Keratinocyte (primary cell): ENCODE measurements around the gene TUT4. TPM values are rescaled to one million over a fixed set of nuclear protein-coding genes. Genes with fewer than 3 reads are reported as not detected.

Experiments
- DNase-seq: peaks from one replicate; pipeline ENCODE4 v3.0.0-alpha.2; 2011; ENCODE audit warnings: low read depth, missing footprints, low spot score
- FAIRE-seq: peaks from 2 replicates; lab custom pipeline; 2011; peaks lifted over from hg19 to GRCh38; lab: Jason Lieb, UNC
- H2AFZ ChIP-seq: 2 replicates; pipeline ENCODE4 v1.6.0; 2012; ENCODE audit warnings: low read length, control low read depth, inconsistent platforms; ENCODE audit not compliant: control insufficient read depth
- H3K27ac ChIP-seq: 2 replicates; pipeline ENCODE4 v1.5.1; 2011; ENCODE audit warnings: low read length; ENCODE audit not compliant: control insufficient read depth, insufficient read depth
- H3K27me3 ChIP-seq: 3 replicates; pipeline ENCODE4 v1.6.0; 2011; ENCODE audit warnings: low read length; ENCODE audit not compliant: control insufficient read depth, insufficient read depth; ENCODE audit errors: extremely low read depth
- H3K36me3 ChIP-seq, 2 experiments: 2 replicates in 1 of 2; 3 replicates in 1 of 2; pipeline ENCODE4 v1.5.1; 2011; ENCODE audit warnings: low read length in 2 of 2, mild to moderate bottlenecking in 1 of 2; ENCODE audit not compliant: control insufficient read depth in 2 of 2, insufficient read depth in 2 of 2; ENCODE audit errors: extremely low read depth in 1 of 2
- H3K4me1 ChIP-seq: 3 replicates; pipeline ENCODE4 v1.5.1; 2011; ENCODE audit warnings: low read length; ENCODE audit not compliant: control insufficient read depth, insufficient read depth; ENCODE audit errors: extremely low read depth
- H3K4me2 ChIP-seq: 3 replicates; pipeline ENCODE4 v1.6.0; 2011; ENCODE audit warnings: low read depth, low read length; ENCODE audit not compliant: control insufficient read depth, insufficient read depth; ENCODE audit errors: extremely low read depth
- H3K4me3 ChIP-seq, 3 experiments: fragments of 200-600 bp in 1 of 3; sonication (generic) in 1 of 3; 2 replicates in 2 of 3; 3 replicates in 1 of 3; pipeline ENCODE4 v1.5.1; 2011 to 2016; ENCODE audit warnings: low read length in 3 of 3, mild to moderate bottlenecking in 3 of 3, control low read depth in 2 of 3, inconsistent platforms in 1 of 3, low read depth in 1 of 3, mixed read lengths in 1 of 3, mixed run types in 1 of 3, moderate library complexity in 1 of 3; ENCODE audit not compliant: control insufficient read depth in 2 of 3, insufficient read depth in 2 of 3; ENCODE audit errors: extremely low read depth in 1 of 3
- H3K79me2 ChIP-seq: 2 replicates; pipeline ENCODE4 v1.6.0; 2012; ENCODE audit warnings: low read length; ENCODE audit not compliant: control insufficient read depth, insufficient read depth
- H3K9ac ChIP-seq: 3 replicates; pipeline ENCODE4 v1.6.0; 2011; ENCODE audit warnings: low read length; ENCODE audit not compliant: control insufficient read depth, insufficient read depth; ENCODE audit errors: extremely low read depth
- H3K9me1 ChIP-seq: 3 replicates; pipeline ENCODE4 v1.6.0; 2011; ENCODE audit warnings: low read length; ENCODE audit not compliant: control insufficient read depth, insufficient read depth; ENCODE audit errors: extremely low read depth
- H3K9me3 ChIP-seq: 2 replicates; pipeline ENCODE4 v1.5.1; 2012; ENCODE audit warnings: low read depth, low read length; ENCODE audit not compliant: control insufficient read depth
- H4K20me1 ChIP-seq: 3 replicates; pipeline ENCODE4 v1.6.0; 2011; ENCODE audit warnings: low read length; ENCODE audit not compliant: control insufficient read depth, insufficient read depth; ENCODE audit errors: extremely low read depth
- CTCF ChIP-seq, 3 experiments: IDR thresholded peaks in 1 of 3; conservative IDR thresholded peaks in 1 of 3; optimal IDR thresholded peaks in 1 of 3; 2 replicates in 2 of 3; 3 replicates in 1 of 3; pipeline versions ENCODE3 to v1.5.1; 2011; ENCODE audit warnings: low read length in 3 of 3, mild to moderate bottlenecking in 3 of 3, moderate library complexity in 2 of 3, control low read depth in 1 of 3, inconsistent platforms in 1 of 3; ENCODE audit not compliant: insufficient read depth in 2 of 3; ENCODE audit errors: extremely low read depth in 1 of 3
- EZH2 ChIP-seq: IDR thresholded peaks from one replicate; pipeline ENCODE4 v1.6.1; 2012; ENCODE audit warnings: inconsistent platforms, mild to moderate bottlenecking, low read length, moderate library complexity
- dilution Hi-C: fragments of 300-500 bp; cut with MboI; formaldehyde crosslinking; loops from one replicate; pipeline ENCODE4 v1.7.0; 2020; ENCODE audit warnings: low sequenced_read_pairs; ENCODE audit not compliant: extremely low pct_ligation_motif_present
- polyA plus RNA-seq, 5 experiments: library from polyadenylated mRNA; depleted of rRNA in 3 of 5; stranded (reverse) in 3 of 5; stranded (forward) in 1 of 5; unstranded in 1 of 5; fragments of >200 nt; gene quantifications; 1 replicate in 1 of 5; 2 replicates in 3 of 5; 3 replicates in 1 of 5; pipeline versions ENCODE4 v1.2.1 to v1.2.3, GENCODE V29; 2011 to 2012; ENCODE audit warnings: missing spikeins in 2 of 5, low read depth in 1 of 5, low replicate concordance in 1 of 5

TUT4 gene
- polyA plus RNA-seq, 1 donor (not counting 4 experiments of a cell fraction or from before 2014, with no cell fraction given), result 27.5 TPM

- H3K9me3 ChIP-seq, result no peaks in the 10 kb centered on the region
- H3K4me3 ChIP-seq, result no peak overlapping the region
- H3K79me2 ChIP-seq, result no peaks in the 10 kb centered on the region
- no peaks in the 10 kb centered on the region for H3K9me1 ChIP-seq
- H4K20me1 ChIP-seq, result no peaks in the 10 kb centered on the region
- no peak overlapping the region for H3K27ac ChIP-seq
- H3K4me1 ChIP-seq, result peaks cover 13% of the 10 kb centered on the region
- no peaks in the 10 kb centered on the region for H3K27me3 ChIP-seq
- no peak overlapping the region for H3K4me2 ChIP-seq
- H3K9ac ChIP-seq, result no peak overlapping the region
- no peak for TF ChIP-seq CTCF (optimal IDR thresholded peaks at IDR 0.05 in 1 of 3, IDR thresholded peaks at IDR 0.05 in 1 of 3, conservative IDR thresholded peaks at IDR 0.05 in 1 of 3; ENCODE audit: extremely low read depth in 1 of 3, insufficient read depth in 2 of 3, low read length in 3 of 3)
- TF ChIP-seq EZH2, result no peak
- no peak overlapping the region for H2AFZ ChIP-seq
- dilution Hi-C loops, result no loop called here
- no peaks in the 10 kb centered on the region for H3K36me3 ChIP-seq
- no peak for FAIRE-seq
- no peak for DNase-seq
These were observed 23.2 kb upstream of the TUT4 start for GRCh38 chr1:52576074-52576473.

- TF ChIP-seq EZH2 (no peak), CTCF (optimal IDR thresholded peaks at IDR 0.05 in 1 of 3, IDR thresholded peaks at IDR 0.05 in 1 of 3, conservative IDR thresholded peaks at IDR 0.05 in 1 of 3; ENCODE audit: extremely low read depth in 1 of 3, insufficient read depth in 2 of 3, low read length in 3 of 3) (no peak)
- peak overlapping the region; percentile 69 for H2AFZ ChIP-seq
- dilution Hi-C loops, result no loop called here
- no peaks in the 10 kb centered on the region for H3K9me3 ChIP-seq
- peak overlapping the region; percentile 8 for H3K4me2 ChIP-seq
- no peaks in the 10 kb centered on the region for H3K9me1 ChIP-seq
- H3K27me3 ChIP-seq, result no peaks in the 10 kb centered on the region
- DNase-seq, result no peak
- FAIRE-seq, result peak; percentile 92
- no peak overlapping the region for H3K9ac ChIP-seq
- H4K20me1 ChIP-seq, result no peaks in the 10 kb centered on the region
- peak overlapping the region; percentile 27 for H3K27ac ChIP-seq
- peaks cover 13% of the 10 kb centered on the region for H3K4me1 ChIP-seq
- H3K4me3 ChIP-seq, result no peak overlapping the region
- H3K36me3 ChIP-seq, result no peaks in the 10 kb centered on the region
- no peaks in the 10 kb centered on the region for H3K79me2 ChIP-seq
These were observed 21.7 kb upstream of the TUT4 start for GRCh38 chr1:52574594-52574993.
